Right lobe of liver (tissue), 4 donors: ENCODE results near the gene DRD2.

Source experiments
- CTCF ChIP-seq, 4 donors: fragments of 200-600 bp in 3 of 4; fragments of 450-650 bp in 1 of 4; IDR thresholded peaks; one replicate each; pipeline versions ENCODE4 v1.5.1 to v1.8.0; 2016 to 2022; ENCODE audit warnings: antibody characterized with exemption in 4 of 4, mild to moderate bottlenecking in 2 of 4
- POLR2A ChIP-seq: fragments of 450-650 bp; IDR thresholded peaks from one replicate; pipeline ENCODE4 v1.6.1; 2017; ENCODE audit warnings: antibody characterized with exemption, mild to moderate bottlenecking
- donor health status: DM: no; HTN: no; CAD: no.
- donor health status: DM: no; HTN: no; CAD: no.
- donor health status: DM: no; HTN: yes; CAD: no.

- no peak for TF ChIP-seq CTCF (IDR thresholded peaks at IDR 0.05)
- no peak for TF ChIP-seq POLR2A
These were observed 78.5 kb downstream of the DRD2 start for GRCh38 chr11:113396690-113397089.
